BLaER1 treated with 17β-estradiol and CSF1 and Interleukin-3, amounts not matched to agents 10 nM and 100 nM (cell line): ENCODE measurements around the gene PTCD3.

Experiments used
- H3K27ac ChIP-seq, 11 experiments: shearing (Covaris generic); formaldehyde crosslinking; 2 replicates each; pipeline ENCODE4 v1.8.1; 2022
- H3K27me3 ChIP-seq, 11 experiments: shearing (Covaris generic); formaldehyde crosslinking; 2 replicates each; pipeline ENCODE4 v1.8.1; 2022
- H3K36me3 ChIP-seq, 11 experiments: shearing (Covaris generic); formaldehyde crosslinking; 2 replicates each; pipeline ENCODE4 v1.8.1; 2022
- H3K4me1 ChIP-seq, 10 experiments: shearing (Covaris generic); formaldehyde crosslinking; 2 replicates each; pipeline ENCODE4 v1.8.1; 2022
- H3K4me2 ChIP-seq, 11 experiments: shearing (Covaris generic); formaldehyde crosslinking; 2 replicates each; pipeline ENCODE4 v1.8.1; 2022
- H3K4me3 ChIP-seq, 10 experiments: shearing (Covaris generic); formaldehyde crosslinking; 2 replicates each; pipeline ENCODE4 v1.8.1; 2022
- H3K9ac ChIP-seq, 11 experiments: shearing (Covaris generic); formaldehyde crosslinking; 2 replicates each; pipeline ENCODE4 v1.8.1; 2022
- H3K9me3 ChIP-seq, 11 experiments: shearing (Covaris generic); formaldehyde crosslinking; replicated peaks in 1 of 11; 2 replicates each; pipeline ENCODE4 v1.8.1; 2022
- H4K20me1 ChIP-seq, 11 experiments: shearing (Covaris generic); formaldehyde crosslinking; 2 replicates each; pipeline ENCODE4 v1.8.1; 2022
- Cebpa-rat ChIP-seq, 11 experiments: shearing (Covaris generic); IDR thresholded peaks; 2 replicates each; pipeline ENCODE4 v1.8.1; 2022

Gene PTCD3

DNA sequence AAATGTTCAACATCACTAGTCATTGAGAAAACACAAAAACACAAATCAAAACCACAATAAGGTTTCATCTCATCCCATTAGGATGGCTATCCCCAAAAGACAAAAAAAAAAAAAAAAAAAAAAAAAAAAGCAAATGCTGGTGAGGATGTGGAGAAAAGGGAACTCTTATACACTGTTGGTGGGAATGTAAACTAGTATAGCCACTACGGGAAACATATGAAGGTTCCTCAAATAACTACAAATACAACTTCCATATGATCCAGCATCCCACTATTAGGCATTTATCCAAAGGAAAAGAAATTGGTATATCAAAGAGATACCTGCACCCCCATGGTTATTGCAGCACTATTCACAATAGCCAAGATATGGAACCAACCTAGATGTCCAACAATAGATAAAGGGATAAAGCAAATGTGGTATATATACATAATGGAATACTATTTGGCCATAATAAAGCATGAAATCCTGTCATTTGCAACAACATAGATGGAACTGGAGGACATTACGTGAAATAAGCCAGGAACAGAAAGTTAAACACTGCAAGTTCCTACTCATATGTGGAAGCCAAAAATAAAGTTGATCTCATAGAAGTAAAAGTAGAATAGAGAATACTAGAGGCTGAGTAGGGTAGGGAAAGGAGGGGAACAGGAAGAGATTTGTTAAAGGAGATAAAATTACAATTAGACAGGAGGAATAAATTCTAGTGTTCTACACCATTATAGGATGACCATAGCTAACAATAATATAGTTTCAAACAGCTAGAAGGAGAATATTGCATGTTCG lies 8.7 kb upstream of the PTCD3 start:
- Histone ChIP-seq H3K4me3 (no peak overlapping the region), H3K36me3 (peaks cover 96 to 100% (median 100%) of the 10 kb centered on the region in 11 experiments), H3K27ac (no peak overlapping the region), H4K20me1 (peaks cover 0 to 100% (median 84%) of the 10 kb centered on the region in 11 experiments; a peak in 18 of 22 replicates), H3K27me3 (no peaks in the 10 kb centered on the region), H3K4me1 (no peaks in the 10 kb centered on the region; a peak in 1 of 20 replicates), H3K9me3 (no peaks in the 10 kb centered on the region), H3K9ac (no peak overlapping the region), H3K4me2 (no peak overlapping the region)
- TF ChIP-seq Cebpa-rat (IDR thresholded peaks at IDR 0.05) = no peak

DNA sequence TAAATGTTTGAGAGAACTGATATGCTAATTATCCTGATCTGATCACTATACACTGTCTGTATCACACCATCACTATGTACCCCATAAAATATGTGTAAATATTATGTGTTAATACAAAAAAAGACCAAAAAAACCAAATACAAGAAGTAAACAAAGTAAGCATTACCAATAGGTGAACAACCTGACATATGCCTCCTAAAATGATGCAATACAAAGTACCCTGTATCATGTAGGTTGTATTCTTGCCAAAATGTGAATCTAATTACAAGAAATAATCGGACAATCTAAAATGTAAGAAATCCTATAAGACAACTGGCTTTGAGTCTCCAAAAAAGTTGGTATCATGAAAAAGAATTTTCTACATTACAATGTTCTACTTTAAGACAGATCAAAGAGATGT lies 8.1 kb upstream of the PTCD3 start:
- no peak overlapping the region for H3K4me3 ChIP-seq

GRCh38 chr2:86102157-86102556 lies 3.9 kb upstream of the PTCD3 start:
- Histone ChIP-seq H3K4me1 (peaks cover 18 to 27% (median 24%) of the 10 kb centered on the region in 10 experiments), H3K9ac (no peak overlapping the region), H3K9me3 (no peaks in the 10 kb centered on the region), H4K20me1 (peaks cover 0 to 87% (median 70%) of the 10 kb centered on the region in 11 experiments; a peak in 17 of 22 replicates), H3K36me3 (peaks cover 58 to 73% (median 69%) of the 10 kb centered on the region in 11 experiments), H3K27me3 (no peaks in the 10 kb centered on the region), H3K4me3 (no peak overlapping the region), H3K4me2 (no peak overlapping the region), H3K27ac (no peak overlapping the region)
- TF ChIP-seq Cebpa-rat (IDR thresholded peaks at IDR 0.05) = no peak

More for the DNA sequence above, 8.1 kb upstream of the PTCD3 start:
- no peak overlapping the region for H3K4me2 ChIP-seq
- TF ChIP-seq Cebpa-rat (IDR thresholded peaks at IDR 0.05) = no peak
- H3K36me3 ChIP-seq = peaks cover 96 to 100% (median 100%) of the 10 kb centered on the region in 11 experiments
- H4K20me1 ChIP-seq = peaks cover 0 to 100% (median 85%) of the 10 kb centered on the region in 11 experiments; a peak in 18 of 22 replicates
- peaks cover 0 to 4% (median 2%) of the 10 kb centered on the region in 10 experiments; a peak in 6 of 20 replicates for H3K4me1 ChIP-seq
- H3K27ac ChIP-seq = no peak overlapping the region
- H3K9ac ChIP-seq = no peak overlapping the region
- no peaks in the 10 kb centered on the region for H3K27me3 ChIP-seq
- H3K9me3 ChIP-seq = no peaks in the 10 kb centered on the region

DNA sequence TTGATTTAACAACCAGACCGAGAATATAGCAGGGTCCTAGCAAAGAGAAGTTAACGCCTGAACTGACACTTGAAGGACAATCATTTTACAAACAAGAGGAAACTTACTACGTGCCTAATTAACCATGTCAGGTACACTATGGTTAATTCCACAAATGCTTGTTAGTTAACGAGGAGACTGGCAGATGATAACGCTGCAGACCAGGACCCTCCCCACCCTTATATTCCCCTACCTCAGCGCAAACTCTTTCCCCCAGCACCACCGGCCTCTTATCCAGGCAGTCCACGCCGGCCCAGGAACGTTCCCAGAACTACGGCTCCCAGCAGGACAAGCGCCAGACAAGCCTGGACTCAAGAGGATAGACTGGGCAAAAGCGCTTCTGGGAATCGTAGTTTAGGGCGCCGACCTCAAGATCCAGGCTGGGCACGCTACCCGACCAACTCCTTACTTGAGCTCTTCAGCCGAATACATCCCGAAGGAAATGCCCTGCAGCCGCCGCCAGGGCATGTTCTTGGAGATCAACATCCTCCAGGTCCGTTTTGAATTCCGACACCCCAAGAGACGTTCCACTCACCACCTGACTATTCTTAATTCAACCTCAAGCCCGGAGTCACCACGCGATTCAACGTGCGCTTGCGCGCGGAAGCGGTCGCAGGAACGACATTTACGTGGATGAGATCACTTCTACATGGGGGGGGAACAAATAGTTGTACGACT lies 625 bp upstream of the PTCD3 start, which contains the start of gene POLR1A:
Gene POLR1A, minus strand, starts transcription at position 635 of the 717 bp plus-strand sequence. Its CDS starts 110 bp downstream, at position 525.
- peak within 1 kb of the TSS; percentile 88 to 96 (median 91) for H3K9ac ChIP-seq
- peaks cover 0 to 87% (median 66%) of the 10 kb centered on the region in 11 experiments; a peak in 19 of 22 replicates for H4K20me1 ChIP-seq
- peaks cover 27 to 39% (median 34%) of the 10 kb centered on the region in 10 experiments for H3K4me1 ChIP-seq
- H3K27me3 ChIP-seq = no peaks in the 10 kb centered on the region
- no peak for TF ChIP-seq Cebpa-rat (IDR thresholded peaks at IDR 0.05)
- H3K9me3 ChIP-seq = no peaks in the 10 kb centered on the region
- H3K27ac ChIP-seq = peak within 1 kb of the TSS; percentile 88 to 97 (median 93)
- H3K4me2 ChIP-seq = peak within 1 kb of the TSS; percentile 81 to 96 (median 89)
- peak within 1 kb of the TSS; percentile 79 to 93 (median 84) for H3K4me3 ChIP-seq
- H3K36me3 ChIP-seq = peaks cover 51 to 70% (median 67%) of the 10 kb centered on the region in 11 experiments

- peak overlapping the region; percentile 88 to 97 (median 93); a peak in 21 of 22 replicates for H3K27ac ChIP-seq
Measured at GRCh38 chr2:86107031-86107430, 996 bp downstream of the PTCD3 start.

GRCh38 chr2:86118130-86118529 lies 12.1 kb downstream of the PTCD3 start:
- no peak overlapping the region for H3K4me2 ChIP-seq
- no peak overlapping the region for H3K27ac ChIP-seq
- no peaks in the 10 kb centered on the region for H3K4me1 ChIP-seq
- no peak overlapping the region for H3K4me3 ChIP-seq
- H3K27me3 ChIP-seq = no peaks in the 10 kb centered on the region
- H4K20me1 ChIP-seq = peaks cover 13 to 96% (median 63%) of the 10 kb centered on the region in 11 experiments; a peak in 21 of 22 replicates
- H3K36me3 ChIP-seq = peaks cover 99 to 100% (median 100%) of the 10 kb centered on the region in 11 experiments
- no peak overlapping the region for H3K9ac ChIP-seq
- no peak for TF ChIP-seq Cebpa-rat (IDR thresholded peaks at IDR 0.05)
- H3K9me3 ChIP-seq = no peaks in the 10 kb centered on the region

More at GRCh38 chr2:86107031-86107430, 996 bp downstream of the PTCD3 start:
- H3K36me3 ChIP-seq = peaks cover 51 to 70% (median 66%) of the 10 kb centered on the region in 11 experiments
- no peak for TF ChIP-seq Cebpa-rat (IDR thresholded peaks at IDR 0.05)
- H3K9me3 ChIP-seq = no peaks in the 10 kb centered on the region
- H3K4me3 ChIP-seq = peak overlapping the region; percentile 79 to 93 (median 84)
- H3K9ac ChIP-seq = peak overlapping the region; percentile 88 to 96 (median 91)
- H3K4me2 ChIP-seq = peak overlapping the region; percentile 76 to 96 (median 86)
- no peaks in the 10 kb centered on the region for H3K27me3 ChIP-seq
- peaks cover 27 to 39% (median 34%) of the 10 kb centered on the region in 10 experiments for H3K4me1 ChIP-seq
- H4K20me1 ChIP-seq = peaks cover 0 to 87% (median 62%) of the 10 kb centered on the region in 11 experiments; a peak in 19 of 22 replicates

- Histone ChIP-seq H3K27me3 (no peaks in the 10 kb centered on the region), H3K36me3 (peaks cover 98 to 100% (median 100%) of the 10 kb centered on the region in 11 experiments), H3K9me3 (no peaks in the 10 kb centered on the region), H3K27ac (no peak overlapping the region), H3K4me1 (no peaks in the 10 kb centered on the region), H3K4me3 (no peak overlapping the region), H4K20me1 (peaks cover 0 to 63% (median 32%) of the 10 kb centered on the region in 11 experiments; a peak in 15 of 22 replicates), H3K9ac (no peak overlapping the region), H3K4me2 (no peak overlapping the region)
- TF ChIP-seq Cebpa-rat (IDR thresholded peaks at IDR 0.05) = peak in 1 of 11 experiments; percentile 14; a peak in 1 of 22 replicates
Measured at GRCh38 chr2:86123328-86123925, 17.4 kb downstream of the PTCD3 start.

DNA sequence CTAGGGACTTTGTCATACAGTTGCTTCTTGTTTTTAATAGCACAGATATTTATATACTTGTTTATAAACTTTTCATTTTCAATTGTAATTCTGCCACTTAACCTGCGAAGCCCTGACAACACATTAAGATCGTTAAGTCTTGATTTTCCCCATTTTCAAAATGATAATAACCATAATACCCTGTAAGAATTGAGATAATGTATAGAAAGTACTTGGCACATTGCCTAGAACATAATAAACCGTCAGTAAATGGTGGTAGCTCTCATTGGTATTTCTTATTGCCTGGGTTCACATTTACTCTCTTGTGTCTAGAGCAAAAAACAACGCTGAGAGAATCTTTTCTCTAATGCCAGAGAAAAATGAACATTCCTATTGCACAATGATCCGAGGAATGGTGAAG lies 18.6 kb downstream of the PTCD3 start:
- Histone ChIP-seq H3K9me3 (no peaks in the 10 kb centered on the region), H3K27me3 (no peaks in the 10 kb centered on the region), H3K4me2 (no peak overlapping the region), H3K27ac (no peak overlapping the region), H3K4me3 (no peak overlapping the region), H4K20me1 (peaks cover 0 to 64% (median 35%) of the 10 kb centered on the region in 11 experiments; a peak in 14 of 22 replicates), H3K4me1 (no peaks in the 10 kb centered on the region), H3K9ac (no peak overlapping the region), H3K36me3 (peaks cover 98 to 100% (median 100%) of the 10 kb centered on the region in 11 experiments)
- no peak for TF ChIP-seq Cebpa-rat (IDR thresholded peaks at IDR 0.05)
